Fibroblast of lung (primary cell): ENCODE results near the gene CSNK1A1. TPM values are rescaled to one million over a fixed set of nuclear protein-coding genes. Genes with fewer than 3 reads are reported as not detected.

Source experiments
- DNase-seq, 2 donors: peaks; one replicate each; pipeline versions ENCODE4 v3.0.0 to v3.0.0-alpha.2; 2010; ENCODE audit warnings: low read depth in 2 of 2
- H2AFZ ChIP-seq: 2 replicates; pipeline ENCODE4 v1.5.1; 2012; ENCODE audit warnings: low read length, control low read depth, inconsistent platforms
- H3K27ac ChIP-seq: 2 replicates; pipeline ENCODE4 v1.5.1; 2011; ENCODE audit warnings: low read length, control low read depth; ENCODE audit not compliant: insufficient read depth
- H3K27me3 ChIP-seq: 2 replicates; pipeline ENCODE4 v1.5.1; 2011; ENCODE audit warnings: mild to moderate bottlenecking, low read length; ENCODE audit not compliant: control insufficient read depth, insufficient read depth
- H3K36me3 ChIP-seq: 2 replicates; pipeline ENCODE4 v1.5.1; 2011; ENCODE audit warnings: low read length; ENCODE audit not compliant: control insufficient read depth, insufficient read depth
- H3K4me1 ChIP-seq: 2 replicates; pipeline ENCODE4 v1.5.1; 2011; ENCODE audit warnings: low read length; ENCODE audit not compliant: control insufficient read depth, insufficient read depth; ENCODE audit errors: extremely low read depth
- H3K4me2 ChIP-seq: 2 replicates; pipeline ENCODE4 v1.5.1; 2011; ENCODE audit warnings: low read length, control low read depth; ENCODE audit not compliant: insufficient read depth; ENCODE audit errors: extremely low read depth
- H3K4me3 ChIP-seq, 4 experiments: fragments of 200-600 bp in 1 of 4; sonication (generic) in 1 of 4; replicated peaks in 1 of 4; 2 replicates each; pipeline ENCODE4 v1.5.1; 2011 to 2016; ENCODE audit warnings: low read length in 4 of 4, low read depth in 3 of 4, mild to moderate bottlenecking in 3 of 4, control low read depth in 2 of 4, inconsistent platforms in 1 of 4, mixed read lengths in 1 of 4; ENCODE audit not compliant: insufficient read depth in 1 of 4; ENCODE audit errors: control extremely low read depth in 1 of 4
- H3K79me2 ChIP-seq: 2 replicates; pipeline ENCODE4 v1.5.1; 2012; ENCODE audit warnings: mild to moderate bottlenecking, low read length, inconsistent platforms; ENCODE audit not compliant: control insufficient read depth, insufficient read depth
- H3K9ac ChIP-seq: 2 replicates; pipeline ENCODE4 v1.5.1; 2011; ENCODE audit warnings: mild to moderate bottlenecking, low read length, control low read depth; ENCODE audit not compliant: insufficient read depth
- H3K9me3 ChIP-seq: 2 replicates; pipeline ENCODE4 v1.5.1; 2012; ENCODE audit warnings: low read depth, low read length; ENCODE audit not compliant: control insufficient read depth, insufficient read depth
- H4K20me1 ChIP-seq: 2 replicates; pipeline ENCODE4 v1.5.1; 2011; ENCODE audit warnings: low read length; ENCODE audit not compliant: control insufficient read depth, insufficient read depth; ENCODE audit errors: extremely low read depth
- CTCF ChIP-seq, 2 donors: IDR thresholded peaks in 1 of 2; conservative IDR thresholded peaks in 1 of 2; 1 replicate in 1 of 2; 2 replicates in 1 of 2; pipeline ENCODE4 v1.5.1; 2011 to 2012; ENCODE audit warnings: low read length in 2 of 2, control low read depth in 1 of 2, inconsistent platforms in 1 of 2, low read depth in 1 of 2, mild to moderate bottlenecking in 1 of 2
- EZH2 ChIP-seq: IDR thresholded peaks from 2 replicates; pipeline ENCODE4 v1.5.1; 2012; ENCODE audit warnings: low read length, control low read depth, mild to moderate bottlenecking; ENCODE audit errors: missing control alignments
- polyA plus RNA-seq, 2 donors: library from polyadenylated mRNA; depleted of rRNA in 1 of 2; stranded (reverse) in 1 of 2; unstranded in 1 of 2; fragments of >200 nt; gene quantifications; 2 replicates each; pipeline ENCODE4 v1.2.1, GENCODE V29; 2011 to 2012; ENCODE audit warnings: missing spikeins in 1 of 2
- total RNA-seq: library from RNA; depleted of rRNA; stranded (reverse); fragments of >200 nt; gene quantifications from 2 replicates; pipeline ENCODE4 v1.2.1, GENCODE V29; 2014

CSNK1A1 gene
- total and polyA plus RNA-seq, 2 donors (not counting 1 experiment from before 2014, with no cell fraction given), result 275 to 674 TPM

- H3K4me2 ChIP-seq, result peak overlapping the region; percentile 46
- no peak for DNase-seq
- no peak overlapping the region for H2AFZ ChIP-seq
- TF ChIP-seq EZH2, result no peak
- no peak for TF ChIP-seq CTCF (conservative IDR thresholded peaks at IDR 0.05 in 1 of 2, IDR thresholded peaks at IDR 0.05 in 1 of 2; ENCODE audit: low read depth in 1 of 2, low read length in 2 of 2)
- no peak overlapping the region for H3K4me3 ChIP-seq
- peak overlapping the region; percentile 18 for H3K9ac ChIP-seq
- H3K27me3 ChIP-seq, result no peaks in the 10 kb centered on the region
- H3K4me1 ChIP-seq, result peaks cover 23% of the 10 kb centered on the region
- peak overlapping the region; percentile 54 for H3K27ac ChIP-seq
- no peaks in the 10 kb centered on the region for H3K9me3 ChIP-seq
- peaks cover 3% of the 10 kb centered on the region for H3K79me2 ChIP-seq
- H3K36me3 ChIP-seq, result peaks cover 6% of the 10 kb centered on the region
- H4K20me1 ChIP-seq, result no peaks in the 10 kb centered on the region
These were observed 54.3 kb downstream of the CSNK1A1 start for GRCh38 chr5:149496917-149497316.

- peak overlapping the region; percentile 54 for H3K27ac ChIP-seq
- H3K4me3 ChIP-seq, result no peak overlapping the region
- no peak overlapping the region for H3K9ac ChIP-seq
- no peak overlapping the region for H2AFZ ChIP-seq
- TF ChIP-seq EZH2 (no peak), CTCF (conservative IDR thresholded peaks at IDR 0.05 in 1 of 2, IDR thresholded peaks at IDR 0.05 in 1 of 2; ENCODE audit: low read depth in 1 of 2, low read length in 2 of 2) (no peak)
- H3K9me3 ChIP-seq, result no peaks in the 10 kb centered on the region
- H3K36me3 ChIP-seq, result peaks cover 6% of the 10 kb centered on the region
- peak in 1 of 2 donors; percentile 64 for DNase-seq
- H3K79me2 ChIP-seq, result peaks cover 3% of the 10 kb centered on the region
- H3K27me3 ChIP-seq, result no peaks in the 10 kb centered on the region
- H3K4me1 ChIP-seq, result peaks cover 23% of the 10 kb centered on the region
- H3K4me2 ChIP-seq, result no peak overlapping the region
- no peaks in the 10 kb centered on the region for H4K20me1 ChIP-seq
These were observed 55.1 kb downstream of the CSNK1A1 start for GRCh38 chr5:149496166-149496565.

- Histone ChIP-seq H3K9ac (no peak overlapping the region), H3K27me3 (no peaks in the 10 kb centered on the region), H3K36me3 (peaks cover 6% of the 10 kb centered on the region), H3K4me1 (peaks cover 24% of the 10 kb centered on the region), H2AFZ (no peak overlapping the region), H4K20me1 (no peaks in the 10 kb centered on the region), H3K4me2 (no peak overlapping the region), H3K79me2 (peaks cover 3% of the 10 kb centered on the region), H3K27ac (no peak overlapping the region), H3K4me3 (no peak overlapping the region), H3K9me3 (no peaks in the 10 kb centered on the region)
- no peak for TF ChIP-seq CTCF (conservative IDR thresholded peaks at IDR 0.05 in 1 of 2, IDR thresholded peaks at IDR 0.05 in 1 of 2; ENCODE audit: low read depth in 1 of 2, low read length in 2 of 2)
- no peak for DNase-seq
These were observed 55.6 kb downstream of the CSNK1A1 start for GRCh38 chr5:149495673-149496072.
